Right cardiac atrium (tissue), 5 donors: Measurements from ENCODE around the gene CDC5L. TPM values are rescaled to one million over a fixed set of nuclear protein-coding genes. Genes with fewer than 3 reads are reported as not detected.

Experiments used
- ATAC-seq, 2 donors: fragments of 200-7000 bp; cut with Tn5 transposase; one replicate each; pipeline versions ENCODE4 v1.8.0 to v1.9.1; 2020; ENCODE audit warnings: moderate library complexity in 2 of 2, mild to moderate bottlenecking in 1 of 2
- DNase-seq, 3 donors: peaks; one replicate each; pipeline ENCODE4 v3.0.0-alpha.2; 2020
- H3K27ac ChIP-seq: one replicate; pipeline ENCODE4 v1.5.1; 2013; ENCODE audit warnings: mild to moderate bottlenecking, low read length, control low read depth, moderate library complexity
- H3K27me3 ChIP-seq: one replicate; pipeline ENCODE4 v1.6.1; 2013; ENCODE audit not compliant: control insufficient read depth, insufficient read depth
- H3K4me1 ChIP-seq: one replicate; pipeline ENCODE4 v1.6.1; 2013; ENCODE audit warnings: low read length; ENCODE audit not compliant: control insufficient read depth, insufficient read depth
- H3K4me3 ChIP-seq: one replicate; pipeline ENCODE4 v1.5.1; 2013; ENCODE audit warnings: low read length, control low read depth
- H3K9me3 ChIP-seq: one replicate; pipeline ENCODE4 v1.6.1; 2013; ENCODE audit warnings: low read length; ENCODE audit not compliant: control insufficient read depth
- WGBS: extraction: QIAGEN DNeasy Blood & Tissue Kit; methylation state at CpG from one replicate; pipeline ENCODE4 v1.1.7; 2013; 5-methylcytosine and 5-hydroxymethylcytosine counted together
- intact Hi-C, 4 donors: fragments of 100-400 bp; cut with DNase I; formaldehyde crosslinking; loops; one replicate each; pipeline versions ENCODE4 v1.11.0 to v1.14.0; 2022 to 2023
- polyA plus RNA-seq: library from polyadenylated mRNA; stranded (reverse); fragments of 200-250 nt; gene quantifications from one replicate; pipeline ENCODE4 v1.2.3, GENCODE V29; 2013
- total RNA-seq, 4 donors: library from RNA; stranded (reverse); fragmentation: NEBNext Ultra II Directional; extraction: Animal tissue kit (Norgen Biotek cat#: 25700); gene quantifications; one replicate each; pipeline ENCODE4 v1.2.1, GENCODE V29; 2021
- donor health status: healthy with polysubstance abuse.
- donor health status: DM: no; HTN: yes; CAD: no.
- donor health status: DM: no; HTN: no; CAD: no.
- donor health status: DM: no; HTN: yes; CAD: no; lungs with severe emphysema.
- donor health status: DM: yes; HTN: yes; CAD: no.

The CDC5L gene
- total and polyA plus RNA-seq, 5 donors, result 9.9 to 20.2 (median 19.5) TPM

DNA sequence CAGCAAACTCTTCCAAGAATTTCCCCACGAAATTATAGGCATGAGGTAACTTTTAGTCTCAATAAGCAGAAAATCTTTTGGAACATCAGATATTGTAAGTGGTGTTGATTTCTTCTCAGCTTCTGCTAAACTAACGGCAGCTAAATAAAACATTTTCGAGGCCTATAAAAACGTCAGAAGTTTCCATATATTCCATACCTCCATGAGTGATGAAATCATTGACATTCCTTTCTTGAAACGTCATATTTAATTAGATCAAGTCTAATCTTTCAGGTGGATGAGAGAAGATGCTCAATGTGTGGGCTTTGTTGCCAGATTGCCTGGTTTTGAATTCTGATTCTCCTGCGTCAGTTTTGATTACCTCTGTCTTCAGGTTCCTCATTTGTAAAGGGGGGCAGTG lies 81.3 kb downstream of the CDC5L start:
- WGBS, result 76% methylated on average over 6 of the region's 6 CpGs
- DNase-seq, result no peak
- intact Hi-C loops, result no loop called here

DNA sequence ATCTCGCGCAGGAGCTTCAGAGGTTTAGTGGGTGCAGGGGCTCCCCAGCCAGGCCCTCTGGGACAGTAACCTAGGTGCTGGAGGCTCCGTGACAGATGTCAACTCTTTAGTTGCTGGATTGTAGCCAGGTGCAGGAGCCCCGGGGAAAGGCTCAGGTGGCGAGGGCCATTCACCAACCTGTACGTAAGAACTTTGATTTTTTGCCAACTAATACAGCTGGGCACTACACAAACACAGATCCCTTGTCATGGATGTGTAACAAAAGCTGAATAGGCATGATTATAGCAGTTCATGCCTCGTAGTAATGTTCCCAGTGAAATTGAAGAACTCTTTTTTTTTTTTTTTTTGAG lies 82.6 kb downstream of the CDC5L start:
- ATAC-seq (no peak), DNase-seq (no peak)
- intact Hi-C loops, result loop anchor here (10.0 kb wide), 2 partner anchors 175 to 1245 kb away; no protein-coding TSS in a partner anchor
- Histone ChIP-seq H3K27me3 (no peaks in the 10 kb centered on the region), H3K4me1 (no peaks in the 10 kb centered on the region), H3K4me3 (no peak overlapping the region), H3K27ac (no peak overlapping the region), H3K9me3 (no peaks in the 10 kb centered on the region)
- 71% methylated on average over 7 of the region's 7 CpGs for WGBS

More for the DNA sequence above, 81.3 kb downstream of the CDC5L start:
- Histone ChIP-seq H3K27me3 (no peaks in the 10 kb centered on the region), H3K27ac (no peak overlapping the region), H3K9me3 (no peaks in the 10 kb centered on the region), H3K4me3 (no peak overlapping the region), H3K4me1 (peaks cover 3% of the 10 kb centered on the region)
- no peak for ATAC-seq

DNA sequence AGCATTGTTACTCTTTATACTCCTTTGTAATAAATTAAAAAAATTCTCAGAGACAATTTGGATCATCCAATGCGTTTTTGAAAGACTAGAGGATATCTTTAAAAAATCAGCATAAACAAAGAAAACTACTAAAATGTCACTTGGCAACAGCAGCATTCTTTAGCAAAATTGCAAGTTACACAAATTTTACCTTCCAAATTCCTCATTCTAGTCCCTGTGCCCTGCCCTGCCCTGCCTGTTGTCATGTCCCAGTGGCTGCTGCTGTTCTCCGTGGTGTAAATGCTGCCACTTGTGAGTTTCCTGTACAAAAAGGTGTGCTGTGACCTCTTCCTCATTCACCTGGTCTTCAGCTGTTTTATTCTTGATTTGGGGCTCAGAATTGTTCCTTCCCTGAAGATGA lies 83.2 kb downstream of the CDC5L start:
- no peaks in the 10 kb centered on the region for H3K9me3 ChIP-seq
- intact Hi-C loops, result loop anchor here (10.0 kb wide), 2 partner anchors 174 to 1244 kb away; no protein-coding TSS in a partner anchor
- WGBS, result 70% methylated on average over 2 of the region's 2 CpGs
- no peaks in the 10 kb centered on the region for H3K4me1 ChIP-seq
- ATAC-seq, result no peak
- no peak for DNase-seq
- H3K4me3 ChIP-seq, result no peak overlapping the region
- H3K27ac ChIP-seq, result no peak overlapping the region
- no peaks in the 10 kb centered on the region for H3K27me3 ChIP-seq

DNA sequence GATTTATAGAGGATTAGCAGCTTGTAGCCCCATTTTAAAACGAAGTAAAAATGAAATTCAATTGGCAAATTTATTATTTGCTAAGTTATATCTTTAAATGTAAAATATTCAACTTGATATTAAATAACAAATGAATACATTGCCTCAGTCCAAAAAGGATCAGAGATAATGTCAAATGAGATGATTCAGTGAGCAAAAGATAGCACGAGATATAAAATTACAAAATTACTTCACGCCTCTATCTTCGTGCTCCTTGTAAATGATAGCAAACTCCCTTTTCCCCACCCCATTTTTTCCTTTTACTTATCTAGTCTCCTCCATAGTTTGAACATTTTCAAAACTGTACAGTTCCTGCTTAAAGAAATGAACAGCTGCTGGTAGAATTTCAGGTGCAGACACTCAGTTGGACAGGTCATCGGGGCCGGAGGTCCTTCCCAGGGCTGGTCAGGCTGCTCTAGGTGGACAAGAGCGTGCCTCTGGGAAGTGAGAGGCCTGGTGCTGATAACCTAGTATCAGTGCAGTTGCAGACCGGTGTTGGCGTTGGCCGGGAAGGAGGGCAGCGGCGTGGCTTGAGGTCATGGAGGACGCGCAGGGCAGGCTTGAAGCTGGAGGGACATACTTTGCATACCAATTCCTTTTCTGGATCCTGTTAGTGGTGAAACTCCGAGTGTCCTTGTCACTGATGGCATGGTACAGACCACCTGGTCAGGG lies 83.9 kb downstream of the CDC5L start:
- no peaks in the 10 kb centered on the region for H3K4me1 ChIP-seq
- no peak overlapping the region for H3K27ac ChIP-seq
- peak in 1 of 3 donors; percentile 65 for DNase-seq
- WGBS, result 56% methylated on average over 15 of the region's 15 CpGs
- no peak overlapping the region for H3K4me3 ChIP-seq
- no peaks in the 10 kb centered on the region for H3K27me3 ChIP-seq
- intact Hi-C loops, result loop anchor here (10.0 kb wide), 2 partner anchors 173 to 1243 kb away; no protein-coding TSS in a partner anchor
- no peaks in the 10 kb centered on the region for H3K9me3 ChIP-seq
- peak; percentile 36 to 54 for ATAC-seq

DNA sequence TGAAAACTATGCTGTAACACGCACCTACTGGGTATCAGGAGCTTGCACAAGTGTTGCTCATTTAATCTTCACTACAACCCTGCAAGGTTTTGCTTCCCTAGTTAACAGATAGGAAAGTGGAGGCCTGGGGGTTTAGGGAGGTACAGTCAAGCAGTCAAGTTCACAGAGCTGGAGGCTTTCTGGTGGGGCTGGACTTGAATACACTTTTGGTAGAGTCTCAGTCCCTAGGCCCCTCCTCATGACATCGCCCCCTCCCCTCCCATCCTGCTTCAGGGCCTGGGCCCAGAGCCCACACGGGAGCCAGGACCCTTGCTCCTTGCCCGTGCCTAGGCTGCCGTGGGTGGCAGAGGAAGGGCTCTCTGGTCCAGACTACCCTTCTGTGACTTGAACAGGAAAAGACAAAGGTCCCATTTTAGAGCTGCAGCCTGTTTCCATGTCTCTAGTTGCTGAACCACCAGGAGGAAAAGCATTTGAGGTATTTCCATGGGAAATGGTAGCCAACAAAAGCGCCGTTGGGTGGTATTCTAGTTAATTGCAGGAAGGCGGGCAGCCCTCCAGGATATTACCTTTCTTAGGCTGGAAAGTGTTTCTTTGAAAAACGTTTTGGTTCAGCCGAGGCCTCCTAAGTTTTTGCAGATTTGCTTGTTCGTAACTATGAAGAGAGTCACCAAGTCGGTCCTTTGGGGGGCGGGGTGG lies 84.9 kb downstream of the CDC5L start:
- Histone ChIP-seq H3K4me3 (no peak overlapping the region), H3K9me3 (no peaks in the 10 kb centered on the region), H3K4me1 (no peaks in the 10 kb centered on the region), H3K27me3 (no peaks in the 10 kb centered on the region), H3K27ac (no peak overlapping the region)
- intact Hi-C loops, result loop anchor here (10.0 kb wide), 2 partner anchors 172 to 1242 kb away; no protein-coding TSS in a partner anchor
- WGBS, result 72% methylated on average over 13 of the region's 13 CpGs
- DNase-seq, result no peak
- no peak for ATAC-seq

DNA sequence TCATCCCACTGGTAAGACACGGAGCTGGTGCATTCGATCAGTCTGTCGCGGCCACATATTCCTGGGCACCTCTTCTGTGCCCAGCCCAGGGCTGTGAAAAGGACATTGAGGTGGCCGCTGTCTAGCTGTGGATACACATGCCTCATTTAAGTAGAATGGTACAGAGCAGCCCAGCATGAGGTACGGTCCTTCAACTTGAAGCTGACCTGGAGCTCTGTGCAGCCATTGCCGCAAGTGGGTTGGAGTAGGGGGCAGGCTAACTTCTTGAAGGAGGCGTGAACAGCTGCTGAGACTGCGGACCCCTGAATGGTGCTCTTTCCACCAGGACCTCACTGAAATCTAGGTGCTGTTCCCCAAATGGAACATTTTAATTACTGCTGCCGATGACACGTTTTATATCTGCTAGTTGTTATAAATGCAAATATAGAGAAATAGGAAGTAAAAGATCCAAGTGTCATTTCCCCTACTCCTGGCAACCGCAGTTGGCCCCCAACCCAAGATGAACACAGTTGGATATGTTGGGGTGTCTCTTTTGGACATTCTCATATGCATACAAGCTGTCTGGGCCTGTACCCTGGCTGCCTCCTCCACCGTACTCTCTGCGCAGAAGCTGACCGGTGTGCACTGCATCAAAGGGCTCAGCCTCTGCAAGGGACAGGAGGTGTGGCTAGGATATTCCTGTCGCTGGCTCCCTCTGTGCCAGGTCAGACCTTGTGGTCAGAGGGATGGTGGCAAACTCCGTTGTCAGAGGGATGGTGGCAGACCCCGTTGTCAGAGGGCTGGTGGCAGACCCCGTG lies 86.1 kb downstream of the CDC5L start:
- ATAC-seq, result no peak
- 87% methylated on average over 19 of the region's 19 CpGs for WGBS
- Histone ChIP-seq H3K9me3 (no peaks in the 10 kb centered on the region), H3K27me3 (no peaks in the 10 kb centered on the region), H3K4me1 (no peaks in the 10 kb centered on the region), H3K27ac (no peak overlapping the region), H3K4me3 (no peak overlapping the region)
- DNase-seq, result no peak
- intact Hi-C loops, result loop anchor here (10.0 kb wide), 2 partner anchors 171 to 1241 kb away; no protein-coding TSS in a partner anchor

DNA sequence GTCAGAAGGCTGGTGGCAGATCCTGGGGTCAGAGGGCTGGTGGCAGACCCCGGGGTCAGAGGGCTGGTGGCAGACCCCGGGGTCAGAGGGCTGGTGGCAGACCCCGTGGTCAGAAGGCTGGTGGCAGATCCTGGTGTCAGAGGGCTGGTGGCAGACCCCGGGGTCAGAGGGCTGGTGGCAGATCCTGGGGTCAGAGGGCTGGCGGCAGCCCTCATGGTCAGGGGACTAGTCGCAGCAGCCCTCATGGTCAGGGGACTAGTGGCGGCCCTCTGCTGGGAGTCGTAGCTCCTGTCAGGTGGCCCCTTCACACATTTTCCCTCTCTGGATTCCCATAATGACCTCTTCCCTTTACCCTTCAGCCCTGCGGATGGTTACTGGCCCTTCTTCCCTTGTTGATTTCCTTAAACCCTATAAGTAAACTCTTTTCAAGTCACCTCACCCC lies 86.7 kb downstream of the CDC5L start:
- DNase-seq, result no peak
- no peak overlapping the region for H3K4me3 ChIP-seq
- H3K27ac ChIP-seq, result no peak overlapping the region
- H3K4me1 ChIP-seq, result no peaks in the 10 kb centered on the region
- H3K27me3 ChIP-seq, result no peaks in the 10 kb centered on the region
- no peaks in the 10 kb centered on the region for H3K9me3 ChIP-seq
- WGBS, result 88% methylated on average over 9 of the region's 9 CpGs
- no peak for ATAC-seq
- intact Hi-C loops, result loop anchor here (10.0 kb wide), 2 partner anchors 171 to 1241 kb away; no protein-coding TSS in a partner anchor

DNA sequence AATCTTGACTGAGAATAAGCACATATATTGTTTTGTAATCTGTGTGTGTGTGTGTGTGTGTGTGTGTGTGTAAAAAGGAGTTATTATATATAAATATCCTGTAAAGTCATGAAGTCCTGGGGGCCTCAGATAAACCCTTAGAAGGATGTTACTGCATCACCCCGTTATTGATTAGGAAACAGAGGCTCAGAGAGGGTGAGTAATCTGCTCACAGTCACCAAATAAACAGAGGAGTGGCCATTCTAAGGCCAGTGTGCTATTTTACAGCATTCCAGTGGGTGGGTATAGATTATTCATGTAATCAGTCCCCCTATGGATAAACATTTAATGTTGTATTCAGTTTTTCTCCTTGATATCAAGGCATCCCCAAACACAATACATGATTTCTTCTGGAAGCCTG lies 87.1 kb downstream of the CDC5L start:
- WGBS, result 48% methylated on average over 1 of the region's 1 CpG
- Histone ChIP-seq H3K9me3 (no peaks in the 10 kb centered on the region), H3K4me3 (no peak overlapping the region), H3K27ac (no peak overlapping the region), H3K27me3 (no peaks in the 10 kb centered on the region), H3K4me1 (no peaks in the 10 kb centered on the region)
- DNase-seq (no peak), ATAC-seq (no peak)
- intact Hi-C loops, result loop anchor here (5.0 to 10.0 kb wide), 4 partner anchors 170 to 1448 kb away; no protein-coding TSS in a partner anchor

DNA sequence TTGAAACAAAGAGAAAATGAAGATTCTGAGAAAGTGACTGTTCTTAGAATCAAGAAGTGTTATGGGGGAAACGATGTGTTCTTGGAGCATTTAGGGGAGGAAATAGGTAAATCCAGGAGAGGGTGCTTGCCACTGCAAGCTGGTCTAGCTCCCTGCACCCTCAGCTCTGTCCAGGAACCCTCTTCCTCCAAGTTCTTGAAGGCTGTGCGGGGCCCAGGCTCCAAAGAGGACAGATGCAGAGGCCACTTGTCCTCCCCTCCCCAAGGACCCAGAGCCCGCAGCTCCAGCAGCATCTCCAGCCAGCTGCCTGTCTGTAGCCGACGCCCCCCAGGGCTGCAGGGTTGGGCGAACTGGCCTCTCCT lies 87.9 kb downstream of the CDC5L start:
- H3K4me1 ChIP-seq, result no peaks in the 10 kb centered on the region
- H3K9me3 ChIP-seq, result no peaks in the 10 kb centered on the region
- peak; percentile 5 to 34 for ATAC-seq
- H3K27me3 ChIP-seq, result no peaks in the 10 kb centered on the region
- WGBS, result 18% methylated on average over 6 of the region's 6 CpGs
- DNase-seq, result no peak
- no peak overlapping the region for H3K27ac ChIP-seq
- intact Hi-C loops, result loop anchor here (5.0 to 10.0 kb wide), 4 partner anchors 169 to 1447 kb away; no protein-coding TSS in a partner anchor
- H3K4me3 ChIP-seq, result no peak overlapping the region

DNA sequence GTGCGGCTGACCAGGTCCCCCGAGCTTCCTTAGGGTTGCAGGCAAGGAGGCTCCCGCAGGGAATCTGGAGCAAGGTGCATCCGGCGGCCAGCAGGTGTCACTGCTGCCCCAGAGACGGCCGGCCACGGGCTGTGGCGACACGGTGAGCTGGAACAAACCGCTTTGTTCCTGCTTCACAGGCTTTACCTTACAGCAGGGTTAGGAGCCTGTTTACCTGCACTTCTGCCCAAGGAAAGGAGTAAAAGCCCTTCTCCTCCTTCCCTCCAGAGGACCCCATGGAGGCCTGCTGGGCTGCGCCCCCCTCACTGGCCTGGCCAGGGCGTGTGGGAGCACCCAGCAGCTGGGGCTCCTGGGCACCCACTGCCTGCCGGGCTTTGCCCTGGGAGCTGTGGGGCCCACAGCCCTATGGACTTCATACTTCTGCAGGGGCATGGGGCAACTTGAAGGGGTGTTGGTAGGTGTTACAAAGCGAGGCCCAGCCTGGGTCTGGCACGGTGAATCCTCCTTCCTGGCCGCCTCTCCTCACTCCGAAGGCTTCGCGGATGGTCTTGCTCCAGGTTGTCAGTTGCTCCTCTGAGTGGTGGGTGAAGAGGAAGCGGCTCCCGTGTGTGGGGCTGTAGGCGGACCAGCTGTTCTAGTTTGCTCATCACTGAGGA lies 88.4 kb downstream of the CDC5L start:
- intact Hi-C loops, result loop anchor here (5.0 to 10.0 kb wide), 4 partner anchors 169 to 1446 kb away; no protein-coding TSS in a partner anchor
- DNase-seq, result peak; percentile 75 to 90 (median 89)
- peak; percentile 86 to 91 for ATAC-seq
- Histone ChIP-seq H3K4me1 (no peaks in the 10 kb centered on the region), H3K27me3 (no peaks in the 10 kb centered on the region), H3K27ac (no peak overlapping the region), H3K4me3 (no peak overlapping the region), H3K9me3 (no peaks in the 10 kb centered on the region)
- WGBS, result 43% methylated on average over 23 of the region's 23 CpGs
